ENCODE data around the gene TGDS. TPM values are rescaled to one million over a fixed set of nuclear protein-coding genes. Genes with fewer than 3 reads are reported as not detected.

Gene TGDS
- total RNA-seq, 2 experiments from 2014 or later, result 23.4 to 24.2 TPM

- ATAC-seq, result no peak
- ChIA-PET POLR2A (no interaction called here), CTCF (interaction anchor here (0.9 kb wide), 1 partner anchor 38 kb away, joined by 3 read pairs; no protein-coding TSS in a partner anchor)
- Mint-ChIP-seq H3K4me3 (no peak overlapping the region), H3K9me3 (ENCODE audit: low read depth) (no peaks in the 10 kb centered on the region), H3K27ac (no peak overlapping the region), H3K36me3 (ENCODE audit: low read depth) (peaks cover 42% of the 10 kb centered on the region), H3K4me1 (peaks cover 10% of the 10 kb centered on the region), H3K27me3 (no peaks in the 10 kb centered on the region)
- no peak for DNase-seq
- intact Hi-C loops (cut with DNase I, micrococcal nuclease), result no loop called here
Measured at GRCh38 chr13:94579063-94579462, 16.9 kb downstream of the TGDS start.

DNA sequence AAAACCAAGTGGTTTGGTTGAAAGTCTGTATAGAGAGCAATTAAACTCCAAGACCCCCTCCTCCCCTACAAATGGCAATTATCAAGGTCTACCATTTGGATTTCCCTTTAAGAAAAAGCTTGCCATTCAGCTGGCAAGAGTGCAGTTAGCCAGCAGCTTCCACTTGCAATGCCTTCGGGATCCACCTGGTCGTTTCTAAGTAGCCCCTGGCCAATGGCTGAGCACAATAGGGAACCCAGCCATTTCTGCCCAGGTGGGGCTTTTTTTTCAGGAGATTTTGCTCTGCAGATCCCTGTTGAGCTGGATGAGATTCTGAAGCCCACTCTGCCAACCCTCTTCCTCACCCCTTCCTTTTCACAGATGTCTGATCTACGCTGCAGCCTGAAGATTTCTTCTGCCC is 26.3 kb downstream of the TGDS start:
- Mint-ChIP-seq H3K27ac (no peak overlapping the region), H3K9me3 (ENCODE audit: low read depth) (no peaks in the 10 kb centered on the region), H3K4me1 (no peaks in the 10 kb centered on the region), H3K36me3 (ENCODE audit: low read depth) (peaks cover 60% of the 10 kb centered on the region), H3K27me3 (no peaks in the 10 kb centered on the region), H3K4me3 (no peak overlapping the region)
- intact Hi-C loops (cut with DNase I, micrococcal nuclease), result no loop called here
- ATAC-seq, result no peak
- CTCF ChIA-PET, result interaction anchor here (1.8 kb wide), 1 partner anchor 9 kb away, joined by 4 read pairs; no protein-coding TSS in a partner anchor
- POLR2A ChIA-PET, result no interaction called here
- no peak for DNase-seq

DNA sequence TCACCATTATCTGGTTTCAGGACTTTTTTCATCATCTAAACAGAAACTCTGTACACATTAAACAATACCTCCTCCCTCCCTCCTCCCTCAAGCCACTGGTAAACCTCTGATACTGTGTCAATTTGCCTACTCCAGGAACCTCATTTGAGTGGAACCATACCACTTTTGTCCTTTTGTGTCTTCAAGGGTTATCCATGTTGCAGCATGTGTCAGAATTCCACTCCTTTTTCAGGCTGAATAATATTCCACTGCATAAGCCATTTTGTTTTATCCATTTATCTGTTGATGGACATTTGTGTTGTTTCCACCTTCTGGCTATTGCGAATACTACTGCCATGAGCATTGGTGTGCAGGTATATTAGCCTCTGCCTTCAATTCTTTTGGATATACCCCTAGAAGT is 27.5 kb downstream of the TGDS start:
- Mint-ChIP-seq H3K9me3 (ENCODE audit: low read depth) (no peaks in the 10 kb centered on the region), H3K4me3 (no peak overlapping the region), H3K4me1 (no peaks in the 10 kb centered on the region), H3K36me3 (ENCODE audit: low read depth) (peaks cover 54% of the 10 kb centered on the region), H3K27me3 (no peaks in the 10 kb centered on the region), H3K27ac (no peak overlapping the region)
- intact Hi-C loops (cut with DNase I, micrococcal nuclease), result no loop called here
- DNase-seq (no peak), ATAC-seq (no peak)
- CTCF ChIA-PET, result no interaction called here
- POLR2A ChIA-PET, result no interaction called here

DNA sequence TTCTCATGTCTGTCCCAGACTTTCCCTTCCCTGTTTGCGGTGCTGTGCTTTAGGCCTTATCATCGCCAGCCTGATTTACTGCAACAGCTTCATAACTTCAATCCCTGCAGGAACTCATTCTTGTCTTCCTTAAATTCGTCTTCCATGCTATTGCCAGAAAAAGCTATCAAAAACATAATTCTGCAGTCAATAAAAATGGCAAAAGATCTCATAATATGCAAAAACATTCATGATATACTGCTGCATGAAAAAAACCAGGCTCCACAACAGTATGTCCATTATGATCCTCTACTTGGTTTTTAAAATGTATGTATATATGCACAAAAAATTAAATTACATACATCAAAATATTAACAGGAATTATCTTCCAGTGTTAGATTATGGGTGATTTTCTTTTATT is 28.4 kb downstream of the TGDS start:
- DNase-seq (no peak), ATAC-seq (no peak)
- Mint-ChIP-seq H3K4me3 (no peak overlapping the region), H3K9me3 (ENCODE audit: low read depth) (no peaks in the 10 kb centered on the region), H3K36me3 (ENCODE audit: low read depth) (peaks cover 49% of the 10 kb centered on the region), H3K4me1 (no peaks in the 10 kb centered on the region), H3K27ac (no peak overlapping the region), H3K27me3 (no peaks in the 10 kb centered on the region)
- ChIA-PET CTCF (interaction anchor here (0.8 kb wide), 1 partner anchor 45 kb away, joined by 3 read pairs; no protein-coding TSS in a partner anchor), POLR2A (no interaction called here)
- intact Hi-C loops (cut with DNase I, micrococcal nuclease), result no loop called here

DNA sequence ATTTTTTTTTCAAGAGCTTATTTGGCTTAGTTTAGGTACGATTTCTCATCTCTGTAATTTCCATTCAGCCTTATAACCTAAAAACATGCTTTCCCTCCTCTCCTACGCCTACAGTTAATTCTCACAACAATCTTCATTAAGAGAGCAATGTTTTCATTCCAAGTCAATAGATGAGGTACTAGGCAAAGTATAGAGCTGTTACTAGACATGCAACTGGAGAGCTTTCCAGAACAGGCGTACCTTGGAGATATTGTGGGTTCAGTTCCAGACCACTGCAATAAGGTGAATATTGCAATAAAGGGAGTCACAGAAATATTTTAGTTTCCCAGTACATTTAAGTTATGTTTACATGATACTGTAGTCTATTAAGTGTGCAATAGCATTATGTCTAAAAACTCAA is 34.8 kb downstream of the TGDS start:
- Mint-ChIP-seq H3K27ac (no peak overlapping the region), H3K9me3 (ENCODE audit: low read depth) (peaks cover 2% of the 10 kb centered on the region), H3K4me3 (no peak overlapping the region), H3K36me3 (ENCODE audit: low read depth) (peaks cover 11% of the 10 kb centered on the region), H3K4me1 (peaks cover 18% of the 10 kb centered on the region), H3K27me3 (no peaks in the 10 kb centered on the region)
- ATAC-seq (no peak), DNase-seq (no peak)
- intact Hi-C loops (cut with DNase I, micrococcal nuclease), result no loop called here
- ChIA-PET POLR2A (no interaction called here), CTCF (interaction anchor here (0.6 to 2.0 kb wide), 4 partner anchors 9 to 289 kb away, joined by 4 to 7 read pairs (median 5); no protein-coding TSS in a partner anchor)

GRCh38 chr13:94560116-94560515 is 35.8 kb downstream of the TGDS start:
- ChIA-PET POLR2A (interaction anchor here (0.5 kb wide), 1 partner anchor 45 kb away, joined by 4 read pairs; no protein-coding TSS in a partner anchor), CTCF (interaction anchor here (1.3 kb wide), 1 partner anchor 10 kb away, joined by 4 read pairs; no protein-coding TSS in a partner anchor)
- ATAC-seq, result no peak
- DNase-seq, result no peak
- Mint-ChIP-seq H3K4me1 (peaks cover 18% of the 10 kb centered on the region), H3K27ac (no peak overlapping the region), H3K27me3 (no peaks in the 10 kb centered on the region), H3K36me3 (ENCODE audit: low read depth) (peaks cover 11% of the 10 kb centered on the region), H3K9me3 (ENCODE audit: low read depth) (peaks cover 2% of the 10 kb centered on the region), H3K4me3 (no peak overlapping the region)
- intact Hi-C loops (cut with DNase I, micrococcal nuclease), result no loop called here

- ChIA-PET POLR2A (interaction anchor here (0.5 kb wide), 1 partner anchor 45 kb away, joined by 4 read pairs; no protein-coding TSS in a partner anchor), CTCF (no interaction called here)
- H3K36me3 Mint-ChIP-seq (ENCODE audit: low read depth), result peaks cover 9% of the 10 kb centered on the region
- peak overlapping the region; percentile 69 for H3K27ac Mint-ChIP-seq
- H3K9me3 Mint-ChIP-seq (ENCODE audit: low read depth), result peaks cover 2% of the 10 kb centered on the region
- H3K4me1 Mint-ChIP-seq, result peaks cover 18% of the 10 kb centered on the region
- no peak overlapping the region for H3K4me3 Mint-ChIP-seq
- H3K27me3 Mint-ChIP-seq, result no peaks in the 10 kb centered on the region
- ATAC-seq (no peak), DNase-seq (no peak)
- intact Hi-C loops (cut with DNase I, micrococcal nuclease), result no loop called here
Measured at GRCh38 chr13:94559222-94559795, 36.6 kb downstream of the TGDS start.

GRCh38 chr13:94558716-94559115 is 37.2 kb downstream of the TGDS start:
- Mint-ChIP-seq H3K9me3 (ENCODE audit: low read depth) (peaks cover 2% of the 10 kb centered on the region), H3K36me3 (ENCODE audit: low read depth) (peaks cover 9% of the 10 kb centered on the region), H3K27ac (peak overlapping the region; percentile 69), H3K4me3 (no peak overlapping the region), H3K4me1 (peaks cover 18% of the 10 kb centered on the region), H3K27me3 (no peaks in the 10 kb centered on the region)
- intact Hi-C loops (cut with DNase I, micrococcal nuclease), result no loop called here
- peak; percentile 47 for DNase-seq
- ChIA-PET CTCF (no interaction called here), POLR2A (no interaction called here)
- ATAC-seq, result peak; percentile 85

DNA sequence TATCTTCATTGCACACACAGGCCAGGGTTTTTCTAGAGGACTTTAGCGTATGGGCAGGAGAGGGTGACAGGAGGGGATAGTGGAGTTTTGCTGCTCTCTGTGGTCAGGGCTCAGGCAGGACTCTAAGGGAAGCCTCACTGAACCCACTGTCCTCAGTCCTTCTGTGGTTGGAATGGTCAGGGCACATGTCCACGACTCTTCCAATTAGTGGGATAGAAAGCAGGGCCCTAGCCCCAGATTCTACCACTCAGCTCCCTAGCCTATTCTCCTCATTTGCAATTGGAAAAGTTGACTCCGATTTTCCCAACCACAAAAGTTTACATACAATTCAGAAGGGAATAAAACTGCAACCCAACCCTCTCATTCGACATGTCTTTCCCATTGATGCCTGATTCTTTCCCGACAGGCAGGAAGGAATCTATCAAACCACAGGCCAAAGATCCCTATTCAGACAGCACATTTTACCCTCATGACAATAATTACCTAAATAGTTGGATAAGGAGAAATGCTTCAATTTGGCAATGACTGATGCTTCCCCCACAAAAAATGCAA is 38.2 kb downstream of the TGDS start:
- ATAC-seq (no peak), DNase-seq (no peak)
- intact Hi-C loops (cut with DNase I, micrococcal nuclease), result no loop called here
- CTCF ChIA-PET, result no interaction called here
- Mint-ChIP-seq H3K27me3 (no peaks in the 10 kb centered on the region), H3K27ac (no peak overlapping the region), H3K4me3 (no peak overlapping the region), H3K36me3 (ENCODE audit: low read depth) (peaks cover 7% of the 10 kb centered on the region), H3K4me1 (peaks cover 18% of the 10 kb centered on the region), H3K9me3 (ENCODE audit: low read depth) (peaks cover 2% of the 10 kb centered on the region)
- POLR2A ChIA-PET, result no interaction called here

GRCh38 chr13:94556621-94557020 is 39.3 kb downstream of the TGDS start:
- Mint-ChIP-seq H3K36me3 (ENCODE audit: low read depth) (peaks cover 2% of the 10 kb centered on the region), H3K4me1 (peaks cover 18% of the 10 kb centered on the region), H3K27ac (no peak overlapping the region), H3K27me3 (no peaks in the 10 kb centered on the region), H3K9me3 (ENCODE audit: low read depth) (peaks cover 2% of the 10 kb centered on the region), H3K4me3 (no peak overlapping the region)
- intact Hi-C loops (cut with DNase I, micrococcal nuclease), result no loop called here
- no peak for ATAC-seq
- ChIA-PET CTCF (interaction anchor here (0.8 to 1.0 kb wide), 2 partner anchors 121 to 193 kb away, joined by 3 read pairs; no protein-coding TSS in a partner anchor), POLR2A (no interaction called here)
- DNase-seq, result no peak

DNA sequence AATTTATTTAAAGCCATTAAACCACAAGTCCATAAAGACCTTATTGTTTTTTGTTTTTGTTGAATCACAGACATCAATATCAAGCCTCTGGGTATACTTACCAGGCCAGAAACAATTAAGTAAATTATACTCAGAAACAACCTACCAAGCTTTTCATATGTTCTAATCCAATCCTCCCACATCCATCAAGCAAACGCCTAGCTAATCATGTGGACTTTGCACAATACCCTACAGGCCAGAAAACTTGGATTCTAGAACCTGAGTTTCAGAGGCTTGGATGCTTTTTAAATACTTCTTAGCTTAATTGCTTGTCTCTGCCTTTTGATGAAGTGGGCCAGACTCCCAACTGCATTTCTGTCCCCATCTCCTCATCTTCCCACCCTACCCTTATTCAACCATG is 39.9 kb downstream of the TGDS start:
- Mint-ChIP-seq H3K4me3 (no peak overlapping the region), H3K27me3 (no peaks in the 10 kb centered on the region), H3K27ac (no peak overlapping the region), H3K9me3 (ENCODE audit: low read depth) (peaks cover 2% of the 10 kb centered on the region), H3K4me1 (peaks cover 18% of the 10 kb centered on the region), H3K36me3 (ENCODE audit: low read depth) (peaks cover 2% of the 10 kb centered on the region)
- intact Hi-C loops (cut with DNase I, micrococcal nuclease), result no loop called here
- DNase-seq, result no peak
- ATAC-seq, result no peak
- CTCF ChIA-PET, result interaction anchor here (0.8 kb wide), 1 partner anchor 192 kb away, joined by 3 read pairs; no protein-coding TSS in a partner anchor
- POLR2A ChIA-PET, result no interaction called here

GRCh38 chr13:94553766-94554165 is 42.2 kb downstream of the TGDS start:
- H3K36me3 Mint-ChIP-seq (ENCODE audit: low read depth), result peaks cover 4% of the 10 kb centered on the region
- no peak overlapping the region for H3K27ac Mint-ChIP-seq
- peaks cover 16% of the 10 kb centered on the region for H3K4me1 Mint-ChIP-seq
- ATAC-seq, result no peak
- POLR2A ChIA-PET, result no interaction called here
- intact Hi-C loops (cut with DNase I, micrococcal nuclease), result loop anchor here in 1 of 2 experiments (5.0 kb wide), 1 partner anchor 226 kb away; no protein-coding TSS in a partner anchor
- no peaks in the 10 kb centered on the region for H3K9me3 Mint-ChIP-seq (ENCODE audit: low read depth)
- no peak overlapping the region for H3K4me3 Mint-ChIP-seq
- peaks cover 3% of the 10 kb centered on the region for H3K27me3 Mint-ChIP-seq
- DNase-seq, result no peak
- CTCF ChIA-PET, result interaction anchor here (1.1 kb wide), 1 partner anchor 42 kb away, joined by 3 read pairs; the partner anchor contains the start of gene TGDS
